Amniotic epithelial cell (primary cell): Measurements from ENCODE around the gene CLASRP.

Source experiments
- DNase-seq: peaks from one replicate; pipeline ENCODE4 v3.0.0-alpha.2; 2010; ENCODE audit warnings: low read depth

The CLASRP gene

GRCh38 chr19:45086480-45086879 lies 47.6 kb downstream of the CLASRP start:
- no peak for DNase-seq

GRCh38 chr19:45087531-45087930 lies 48.7 kb downstream of the CLASRP start:
- DNase-seq: no peak

GRCh38 chr19:45090034-45090433 lies 51.2 kb downstream of the CLASRP start:
- no peak for DNase-seq

- DNase-seq: no peak
Observed at GRCh38 chr19:45090606-45091005, 51.8 kb downstream of the CLASRP start.

- DNase-seq: peak; percentile 98
Observed at GRCh38 chr19:45091031-45091923, 52.4 kb downstream of the CLASRP start.

GRCh38 chr19:45092747-45093678 lies 54.2 kb downstream of the CLASRP start, which contains the start of gene PPP1R37:
Gene PPP1R37, plus strand, starts transcription at chr19:45093179. Its CDS starts 147 bp downstream, at chr19:45093326.
- DNase-seq: peak; percentile 97

- DNase-seq: no peak
Observed at GRCh38 chr19:45094137-45094536, 55.3 kb downstream of the CLASRP start.

GRCh38 chr19:45094707-45095106 lies 55.9 kb downstream of the CLASRP start:
- DNase-seq: no peak

- no peak for DNase-seq
Observed at GRCh38 chr19:45095496-45096413, 56.9 kb downstream of the CLASRP start.

GRCh38 chr19:45096700-45097099 lies 57.9 kb downstream of the CLASRP start:
- DNase-seq: no peak

GRCh38 chr19:45097450-45097775 lies 58.6 kb downstream of the CLASRP start:
- no peak for DNase-seq

- peak; percentile 97 for DNase-seq
Observed at GRCh38 chr19:45097776-45098520, 59.1 kb downstream of the CLASRP start.

- DNase-seq: peak; percentile 18
Observed at GRCh38 chr19:45098521-45099466, 59.9 kb downstream of the CLASRP start.

GRCh38 chr19:45099467-45100191 lies 60.8 kb downstream of the CLASRP start:
- peak; percentile 60 for DNase-seq

- DNase-seq: peak; percentile 17
Observed at GRCh38 chr19:45100201-45100600, 61.4 kb downstream of the CLASRP start.

- DNase-seq: peak; percentile 9
Observed at GRCh38 chr19:45100846-45101252, 62.0 kb downstream of the CLASRP start.

GRCh38 chr19:45101806-45102205 lies 63.0 kb downstream of the CLASRP start:
- no peak for DNase-seq

GRCh38 chr19:45102481-45102880 lies 63.6 kb downstream of the CLASRP start:
- DNase-seq: no peak

GRCh38 chr19:45103156-45103507 lies 64.3 kb downstream of the CLASRP start:
- DNase-seq: no peak
